GM21360 (cell line): ENCODE data around the gene PI16.
"Not testable (repeated sequence)": the region's sequence is repeated elsewhere in the genome, so short reads cannot be mapped to it uniquely, and the experiment has no call there.

Source experiments
- ATAC-seq: cut with Tn5 transposase; IDR thresholded peaks from one replicate; pipeline ENCODE4 v1.9.1; 2021; ENCODE audit warnings: mild to moderate bottlenecking, moderate library complexity; ENCODE audit not compliant: unreplicated experiment

Gene PI16

DNA sequence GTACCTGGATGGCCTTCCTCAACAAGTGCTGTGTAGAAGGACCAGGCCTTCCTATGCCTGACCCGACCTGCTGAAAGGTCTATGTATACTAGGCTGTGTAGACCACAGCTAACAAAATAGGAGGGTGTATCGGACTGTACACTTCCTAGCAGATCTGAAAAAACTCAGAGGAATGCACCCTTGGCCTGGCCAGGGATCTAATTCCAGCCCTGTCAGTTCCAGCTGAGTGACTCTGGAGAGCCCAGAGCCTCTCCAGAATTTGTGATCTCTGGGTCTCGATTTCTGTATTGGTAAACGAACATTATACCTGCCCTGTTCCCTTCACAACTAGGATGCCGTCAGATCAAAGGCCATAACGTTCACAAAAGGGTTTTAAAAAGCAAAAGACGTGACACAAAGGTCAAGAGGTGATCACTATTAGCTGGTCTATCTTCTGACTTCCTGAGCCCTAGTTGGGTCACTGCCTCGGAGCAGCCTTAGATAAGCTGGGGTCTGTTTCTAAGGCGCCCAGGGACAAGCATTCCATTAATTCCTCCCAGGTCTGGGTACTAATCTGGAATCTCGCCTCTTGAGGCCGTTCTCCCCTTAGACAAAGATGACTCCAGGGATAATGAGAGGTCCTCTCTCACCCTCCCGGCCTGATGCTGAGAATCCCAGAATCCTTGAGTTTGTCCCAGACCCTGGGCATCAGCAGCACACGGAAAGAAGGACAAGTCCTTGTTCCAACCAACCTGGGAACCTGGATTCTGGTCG, 17.6 kb downstream of the PI16 start:
- no peak for ATAC-seq

- no peak for ATAC-seq
These were observed 18.7 kb downstream of the PI16 start for GRCh38 chr6:36973190-36973589.

- ATAC-seq, result no peak
These were observed 19.1 kb downstream of the PI16 start for GRCh38 chr6:36973647-36974046.

DNA sequence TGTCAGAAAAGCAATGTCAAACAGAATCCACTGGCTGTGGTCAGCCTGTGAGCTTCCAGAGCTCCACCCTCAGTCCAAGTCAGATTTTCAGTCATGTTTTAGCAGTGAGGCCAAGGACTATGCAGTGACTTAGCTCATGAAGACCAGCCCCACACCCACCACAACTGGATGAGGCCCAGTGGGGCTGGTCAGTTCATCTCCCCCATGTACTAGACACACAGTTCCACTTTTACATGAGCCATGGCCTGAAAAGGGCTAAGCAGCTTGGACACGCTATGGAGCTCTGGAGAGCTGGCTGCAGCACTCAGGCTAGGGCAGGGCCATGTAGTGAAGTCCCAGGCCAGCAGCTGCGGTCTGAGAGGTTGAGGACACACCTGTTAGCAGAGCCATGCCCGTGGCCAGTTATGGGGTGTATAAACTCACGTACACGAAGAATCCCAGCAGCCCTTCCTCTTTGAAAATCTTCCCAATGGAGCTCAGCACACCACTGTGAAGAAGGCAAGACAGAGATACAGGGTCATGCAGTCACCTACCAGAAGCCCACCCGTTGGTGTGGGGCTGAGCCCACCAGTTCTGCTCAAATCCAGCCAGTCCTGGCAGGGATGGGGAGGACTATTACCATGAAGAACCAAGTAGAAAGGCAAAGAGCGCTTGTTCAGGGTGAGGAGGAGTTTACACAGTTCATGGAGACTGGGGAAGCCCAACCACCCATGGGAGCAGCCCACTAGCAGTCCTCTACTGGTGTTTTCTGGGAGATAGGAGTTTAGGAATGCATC, 20.9 kb downstream of the PI16 start:
- no peak for ATAC-seq

DNA sequence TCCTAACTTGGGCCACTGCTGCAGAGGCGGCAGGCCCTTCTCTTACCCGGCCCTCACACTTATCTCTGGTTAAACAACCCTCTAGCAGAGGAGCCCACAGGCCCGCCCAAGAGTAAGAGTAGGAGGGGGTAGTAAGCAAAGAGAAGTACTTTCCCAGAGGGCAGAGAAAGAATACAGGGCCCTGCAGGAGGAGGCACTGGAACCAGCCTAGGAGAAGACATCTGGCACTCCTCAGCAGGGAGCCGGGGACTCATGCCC, 21.4 kb downstream of the PI16 start:
- no peak for ATAC-seq

DNA sequence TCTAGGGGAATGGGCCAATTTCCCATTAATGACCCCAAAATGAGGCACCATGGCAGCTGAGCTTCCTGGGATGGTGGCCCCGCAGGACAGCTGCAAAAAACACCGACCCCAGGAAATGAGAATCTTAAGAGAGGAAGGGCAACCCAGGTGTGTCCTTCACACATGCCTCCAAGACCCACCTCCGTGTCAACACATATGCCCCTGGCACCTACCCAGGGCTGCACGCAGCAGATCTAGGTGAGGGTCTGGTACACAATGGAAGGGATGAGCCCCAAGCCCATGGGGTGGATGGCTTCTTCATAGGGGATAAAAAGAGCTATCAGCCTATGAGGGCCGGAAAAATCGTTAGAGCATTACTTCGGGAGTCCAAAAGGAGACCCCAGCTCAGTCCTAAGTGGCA, 22.0 kb downstream of the PI16 start:
- ATAC-seq, result no peak

DNA sequence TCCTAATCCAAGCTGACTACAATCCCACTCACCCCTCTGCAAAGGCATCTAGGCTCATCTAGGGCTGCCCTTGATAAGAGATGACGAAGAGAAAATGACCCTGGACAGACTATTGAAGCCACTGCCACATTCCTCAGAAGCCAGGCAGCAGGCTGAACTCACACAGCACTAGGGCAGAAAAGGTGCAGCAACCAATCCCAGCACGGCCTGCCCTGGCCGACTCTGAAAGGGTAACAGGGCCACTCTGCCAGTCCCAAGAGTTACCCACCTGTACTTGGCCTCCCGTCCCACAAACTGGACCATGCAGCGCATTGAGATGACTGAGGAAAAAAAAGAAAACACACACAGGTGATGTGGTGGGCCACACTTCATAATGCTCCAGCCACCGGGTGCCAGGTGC, 22.4 kb downstream of the PI16 start:
- no peak for ATAC-seq

GRCh38 chr6:36977470-36977941, 23.0 kb downstream of the PI16 start:
- ATAC-seq, result no peak

- no peak for ATAC-seq
These were observed 24.1 kb downstream of the PI16 start for GRCh38 chr6:36978421-36979346.

- ATAC-seq, result no peak
These were observed 24.8 kb downstream of the PI16 start for GRCh38 chr6:36979347-36979742.

- no peak for ATAC-seq
These were observed 25.6 kb downstream of the PI16 start for GRCh38 chr6:36980129-36980528.

- ATAC-seq, result no peak
These were observed 26.5 kb downstream of the PI16 start for GRCh38 chr6:36980876-36981619.

GRCh38 chr6:36983538-36983937, 29.0 kb downstream of the PI16 start:
- ATAC-seq, result no peak

DNA sequence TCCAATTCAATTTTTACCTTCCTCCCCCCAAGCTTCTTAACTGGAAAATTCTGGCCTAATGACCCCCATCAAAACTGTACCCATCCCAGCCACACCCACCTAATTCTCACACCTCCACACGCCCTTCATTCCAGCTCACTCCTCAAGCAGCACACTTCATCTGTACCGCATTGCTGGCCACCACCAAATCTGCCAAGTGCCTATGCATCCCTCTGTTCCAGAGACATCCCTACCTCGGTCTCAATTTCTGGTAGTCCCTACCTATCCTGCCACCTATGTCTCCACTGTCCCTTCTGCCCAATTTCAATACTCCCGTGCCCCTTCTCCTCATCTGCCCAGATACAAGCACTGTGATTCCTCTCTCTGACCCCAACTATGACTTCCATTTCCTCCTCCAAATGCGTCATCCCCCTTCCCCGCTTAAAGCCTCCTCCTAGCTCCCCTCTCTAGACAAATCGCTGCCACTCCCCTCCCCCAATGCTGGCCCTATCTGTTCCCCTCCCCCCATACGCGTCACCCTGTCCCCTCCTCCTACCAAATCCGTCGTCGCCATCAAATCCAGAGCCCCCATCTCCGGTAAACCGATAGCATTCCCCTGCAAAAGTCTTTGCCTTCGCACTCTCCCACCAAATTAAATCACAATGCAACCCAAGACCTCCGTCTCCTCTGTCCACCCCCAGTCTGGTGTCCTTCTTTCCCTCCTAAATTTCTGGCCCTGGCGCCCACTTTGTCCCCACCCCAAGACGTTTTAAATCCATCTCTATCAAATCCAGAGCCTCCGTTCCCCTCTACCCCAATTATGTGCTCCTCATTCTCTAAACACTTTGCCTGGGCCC, 30.3 kb downstream of the PI16 start:
- no peak for ATAC-seq

- ATAC-seq, result no peak
These were observed 30.9 kb downstream of the PI16 start for GRCh38 chr6:36985417-36985807.

- ATAC-seq, result peak; percentile 70
These were observed 31.5 kb downstream of the PI16 start, which contains the start of gene MTCH1 for GRCh38 chr6:36985808-36986703. Gene MTCH1 (minus strand): TSS chr6:36986196. CDS start chr6:36986173, 23 bp downstream.

- ATAC-seq, result peak; percentile 3
These were observed 32.1 kb downstream of the PI16 start for GRCh38 chr6:36986704-36987047.

GRCh38 chr6:36989264-36989663, 34.7 kb downstream of the PI16 start:
- ATAC-seq, result no peak

DNA sequence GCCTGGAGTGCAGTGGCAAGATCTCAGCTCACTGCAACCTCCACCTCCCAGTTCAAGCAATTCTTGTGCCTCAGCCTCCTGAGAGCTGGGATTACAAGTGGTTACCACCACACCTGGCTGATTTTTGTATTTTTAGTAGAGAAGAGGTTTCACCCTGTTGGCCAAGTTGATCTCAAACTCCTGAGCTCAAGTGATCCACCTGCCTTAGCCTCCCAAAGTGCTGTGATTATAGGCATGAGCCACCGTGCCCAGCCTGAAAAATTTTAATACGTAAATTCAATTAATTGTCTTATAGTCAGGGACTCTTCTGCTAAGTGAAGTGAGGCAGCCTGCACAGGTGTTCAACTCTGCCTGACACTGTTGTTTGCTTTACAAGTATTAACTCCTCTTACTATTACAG, 35.9 kb downstream of the PI16 start:
- ATAC-seq, result not testable (repeated sequence)
